ENCODE results near the gene PI4K2B. TPM values are rescaled to one million over a fixed set of nuclear protein-coding genes. Genes with fewer than 3 reads are reported as not detected.
"Not testable (repeated sequence)": the region's sequence is repeated elsewhere in the genome, so short reads cannot be mapped to it uniquely, and the experiment has no call there.

The PI4K2B gene
- total and polyA plus RNA-seq, 7 donors = 1.5 to 2.9 (median 2.2) TPM

DNA sequence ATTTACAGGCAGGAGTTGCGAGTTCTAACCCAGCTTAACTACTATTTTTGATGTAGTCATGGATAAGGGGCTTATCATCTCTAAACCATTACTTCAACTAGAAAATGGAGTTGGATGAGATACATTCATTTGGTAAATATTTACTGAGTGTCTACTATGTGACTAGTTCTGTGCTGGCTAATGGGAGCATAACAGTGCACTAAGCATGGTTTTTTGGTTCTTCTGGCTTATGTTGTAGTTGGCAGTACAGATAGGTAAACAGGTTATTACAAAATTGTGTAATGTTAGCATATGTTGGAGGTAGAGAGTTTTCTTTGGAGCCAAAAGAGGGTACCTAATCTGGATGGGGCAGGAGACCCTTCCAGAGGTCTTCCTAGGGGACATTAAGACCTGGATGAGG lies 25.8 kb upstream of the PI4K2B start:
- ATAC-seq = no peak
- Histone ChIP-seq H3K9me3 (peaks cover 11% of the 10 kb centered on the region), H3K36me3 (ENCODE audit: insufficient read depth in 1 of 2, low read depth in 1 of 2) (no peaks in the 10 kb centered on the region), H3K4me1 (no peaks in the 10 kb centered on the region), H3K27ac (no peak overlapping the region), H3K4me3 (no peak overlapping the region), H3K27me3 (ENCODE audit: insufficient read depth in 3 of 3, low read length in 2 of 3) (no peaks in the 10 kb centered on the region)
- WGBS, 3 donors = 97 to 100% (median 100%) methylated on average over 1 of the region's 1 CpG
- no peak for DNase-seq
- TF ChIP-seq, protein P1, sequence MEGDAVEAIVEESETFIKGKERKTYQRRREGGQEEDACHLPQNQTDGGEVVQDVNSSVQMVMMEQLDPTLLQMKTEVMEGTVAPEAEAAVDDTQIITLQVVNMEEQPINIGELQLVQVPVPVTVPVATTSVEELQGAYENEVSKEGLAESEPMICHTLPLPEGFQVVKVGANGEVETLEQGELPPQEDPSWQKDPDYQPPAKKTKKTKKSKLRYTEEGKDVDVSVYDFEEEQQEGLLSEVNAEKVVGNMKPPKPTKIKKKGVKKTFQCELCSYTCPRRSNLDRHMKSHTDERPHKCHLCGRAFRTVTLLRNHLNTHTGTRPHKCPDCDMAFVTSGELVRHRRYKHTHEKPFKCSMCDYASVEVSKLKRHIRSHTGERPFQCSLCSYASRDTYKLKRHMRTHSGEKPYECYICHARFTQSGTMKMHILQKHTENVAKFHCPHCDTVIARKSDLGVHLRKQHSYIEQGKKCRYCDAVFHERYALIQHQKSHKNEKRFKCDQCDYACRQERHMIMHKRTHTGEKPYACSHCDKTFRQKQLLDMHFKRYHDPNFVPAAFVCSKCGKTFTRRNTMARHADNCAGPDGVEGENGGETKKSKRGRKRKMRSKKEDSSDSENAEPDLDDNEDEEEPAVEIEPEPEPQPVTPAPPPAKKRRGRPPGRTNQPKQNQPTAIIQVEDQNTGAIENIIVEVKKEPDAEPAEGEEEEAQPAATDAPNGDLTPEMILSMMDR (IDR thresholded peaks at IDR 0.05) = no peak
- intact Hi-C loops (cut with DNase I) = no loop called here

DNA sequence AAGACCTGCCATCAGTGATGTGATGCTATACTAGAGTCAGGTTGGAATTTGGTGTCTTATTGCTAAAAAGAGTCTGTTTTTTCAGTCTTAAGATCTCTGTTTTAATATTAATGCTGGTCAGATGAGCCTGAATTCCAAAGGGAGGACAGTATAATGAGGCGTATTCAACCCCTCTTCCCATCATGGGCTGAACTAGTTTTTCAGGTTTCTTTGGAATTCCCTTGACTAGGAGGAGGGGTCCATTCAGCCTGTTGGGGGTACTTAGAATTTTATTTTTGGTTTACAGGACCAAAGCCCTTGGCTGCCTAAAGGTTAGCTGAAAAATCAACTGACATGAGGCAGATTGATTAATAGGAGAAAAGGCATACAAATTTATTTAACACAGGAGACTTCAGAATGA lies 24.1 kb upstream of the PI4K2B start:
- no peak overlapping the region for H3K4me3 ChIP-seq
- no peak overlapping the region for H3K27ac ChIP-seq
- TF ChIP-seq, protein P1 (IDR thresholded peaks at IDR 0.05) = no peak
- intact Hi-C loops (cut with DNase I) = no loop called here
- H3K4me1 ChIP-seq = no peaks in the 10 kb centered on the region
- ATAC-seq (no peak), DNase-seq (no peak)
- peaks cover 11% of the 10 kb centered on the region for H3K9me3 ChIP-seq
- no peaks in the 10 kb centered on the region for H3K36me3 ChIP-seq (ENCODE audit: insufficient read depth in 1 of 2, low read depth in 1 of 2)
- WGBS, 3 donors = 75 to 86% (median 78%) methylated on average over 1 of the region's 1 CpG
- H3K27me3 ChIP-seq (ENCODE audit: insufficient read depth in 3 of 3, low read length in 2 of 3) = no peaks in the 10 kb centered on the region

DNA sequence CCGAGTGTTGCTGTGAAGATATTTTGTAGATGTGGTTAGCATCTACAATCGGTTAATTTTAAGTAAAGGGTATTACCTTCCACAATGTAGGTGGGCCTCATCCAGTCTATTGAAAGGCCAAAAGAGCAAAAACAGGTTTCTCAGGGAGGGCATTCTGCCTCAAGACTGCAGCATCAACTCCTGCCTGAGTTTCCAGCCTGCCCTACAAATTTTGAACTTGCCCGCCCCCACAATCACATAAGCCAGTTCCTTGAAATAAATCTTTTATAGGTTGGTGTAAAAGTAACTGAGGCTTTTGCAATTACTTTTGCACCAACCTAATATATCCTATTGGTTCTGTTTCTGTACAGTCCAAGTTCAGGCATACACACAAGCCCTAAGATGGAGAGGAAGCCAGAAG lies 22.1 kb upstream of the PI4K2B start:
- ATAC-seq (no peak), DNase-seq (no peak)
- no peak overlapping the region for H3K4me3 ChIP-seq
- H3K27me3 ChIP-seq (ENCODE audit: insufficient read depth in 3 of 3, low read length in 2 of 3) = no peaks in the 10 kb centered on the region
- WGBS, 3 donors = 95 to 97% (median 96%) methylated on average over 3 of the region's 3 CpGs
- intact Hi-C loops (cut with DNase I) = no loop called here
- H3K36me3 ChIP-seq (ENCODE audit: insufficient read depth in 1 of 2, low read depth in 1 of 2) = no peaks in the 10 kb centered on the region
- no peak overlapping the region for H3K27ac ChIP-seq
- peaks cover 11% of the 10 kb centered on the region for H3K9me3 ChIP-seq
- H3K4me1 ChIP-seq = no peaks in the 10 kb centered on the region
- TF ChIP-seq, protein P1 (IDR thresholded peaks at IDR 0.05) = no peak

DNA sequence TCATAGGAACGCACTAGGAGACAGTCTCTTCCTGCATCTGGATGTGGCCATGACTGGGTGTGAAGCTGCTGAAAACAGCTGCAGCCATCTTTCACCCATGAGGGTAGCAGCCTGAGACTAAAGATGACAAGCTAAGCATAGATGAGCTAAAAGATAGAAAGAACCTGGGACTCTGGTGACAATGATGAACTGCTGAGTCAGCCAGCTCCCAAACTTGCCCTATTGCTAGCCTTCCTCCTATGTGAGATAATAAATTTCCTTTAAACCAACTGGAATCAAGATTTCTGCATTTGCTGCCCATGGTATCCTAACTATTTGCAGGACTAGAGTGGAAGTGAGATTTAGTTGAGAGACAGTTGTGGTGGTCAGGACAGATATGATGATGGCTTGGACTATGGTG lies 21.0 kb upstream of the PI4K2B start:
- no peak overlapping the region for H3K4me3 ChIP-seq
- no peak for ATAC-seq
- TF ChIP-seq, protein P1 (IDR thresholded peaks at IDR 0.05) = no peak
- 96 to 100% (median 97%) methylated on average over 1 of the region's 1 CpG for WGBS, 3 donors
- H3K36me3 ChIP-seq (ENCODE audit: insufficient read depth in 1 of 2, low read depth in 1 of 2) = no peaks in the 10 kb centered on the region
- intact Hi-C loops (cut with DNase I) = no loop called here
- H3K27ac ChIP-seq = no peak overlapping the region
- no peaks in the 10 kb centered on the region for H3K27me3 ChIP-seq (ENCODE audit: insufficient read depth in 3 of 3, low read length in 2 of 3)
- H3K9me3 ChIP-seq = peaks cover 11% of the 10 kb centered on the region
- no peak for DNase-seq
- H3K4me1 ChIP-seq = no peaks in the 10 kb centered on the region

DNA sequence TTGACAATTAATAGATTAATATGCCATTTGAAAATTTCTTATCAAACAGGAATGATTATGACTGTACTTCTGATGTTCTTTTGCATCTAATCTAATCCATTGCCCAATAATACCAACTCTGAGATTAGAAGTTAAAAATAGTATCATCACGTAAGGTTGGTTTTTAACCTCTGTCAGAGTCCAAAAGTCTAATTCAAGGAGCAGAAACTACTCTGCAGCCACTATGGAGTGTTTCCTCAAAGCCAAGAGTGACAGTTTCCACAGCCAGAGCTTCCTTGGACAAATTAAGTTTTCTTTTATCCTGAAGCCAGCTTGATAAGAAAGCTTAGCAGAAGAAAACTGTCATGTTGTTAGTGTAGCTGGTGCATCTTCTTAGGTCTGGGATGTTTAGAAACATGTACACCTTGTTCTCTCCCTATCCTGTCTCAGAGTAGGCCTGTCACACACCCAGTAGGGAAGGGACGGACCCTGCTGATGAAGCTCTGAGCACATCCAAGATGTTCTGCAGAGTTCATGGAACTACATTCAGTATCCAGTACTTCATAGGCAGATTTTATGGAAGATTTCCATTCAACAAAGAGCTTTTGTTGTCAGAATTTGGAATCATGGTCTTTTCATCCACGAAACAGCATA lies 20.4 kb upstream of the PI4K2B start:
- ATAC-seq (no peak), DNase-seq (no peak)
- Histone ChIP-seq H3K36me3 (ENCODE audit: insufficient read depth in 1 of 2, low read depth in 1 of 2) (no peaks in the 10 kb centered on the region), H3K9me3 (peaks cover 11% of the 10 kb centered on the region), H3K27me3 (ENCODE audit: insufficient read depth in 3 of 3, low read length in 2 of 3) (no peaks in the 10 kb centered on the region), H3K4me3 (no peak overlapping the region), H3K27ac (no peak overlapping the region), H3K4me1 (no peaks in the 10 kb centered on the region)
- intact Hi-C loops (cut with DNase I) = no loop called here
- TF ChIP-seq, protein P1 (IDR thresholded peaks at IDR 0.05) = no peak
- WGBS, 3 donors = 69 to 82% (median 74%) methylated on average over 3 of the region's 3 CpGs

DNA sequence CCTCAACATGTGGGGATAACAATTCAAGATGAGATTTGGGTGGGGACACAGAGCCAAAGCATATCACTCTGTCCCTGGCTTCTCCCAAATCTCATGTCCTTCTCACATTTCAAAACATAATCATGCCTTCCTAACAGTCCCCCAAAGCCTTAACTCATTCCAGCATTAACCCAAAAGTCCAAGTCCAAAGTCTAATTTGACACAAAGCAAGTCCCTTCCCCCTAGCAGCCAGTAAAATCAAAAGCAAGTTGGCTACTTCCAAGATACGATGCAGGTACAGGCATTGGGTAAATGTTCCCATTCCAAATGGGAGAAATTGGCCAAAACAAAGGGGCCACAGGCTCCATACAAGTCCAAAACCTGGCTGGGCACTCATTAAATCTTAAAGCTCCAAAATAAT lies 19.1 kb upstream of the PI4K2B start:
- WGBS, 3 donors = 84 to 87% (median 84%) methylated on average over 1 of the region's 1 CpG
- intact Hi-C loops (cut with DNase I); DNase-seq; H3K27me3 ChIP-seq (ENCODE audit: insufficient read depth in 3 of 3, low read length in 2 of 3); H3K27ac ChIP-seq; ATAC-seq; H3K4me1 ChIP-seq; H3K4me3 ChIP-seq; H3K36me3 ChIP-seq (ENCODE audit: insufficient read depth in 1 of 2, low read depth in 1 of 2): not testable (repeated sequence)
- H3K9me3 ChIP-seq = peaks cover 11% of the 10 kb centered on the region

Measured in psoas muscle (tissue), 8 donors.